EL (cell line): Measurements from ENCODE around the gene C10orf90.

Experiments
- DNase-seq: peaks from one replicate; pipeline ENCODE4 v3.0.0-alpha.2; 2016

C10orf90 gene

GRCh38 chr10:126500866-126501265, 169.6 kb downstream of the C10orf90 start:
- DNase-seq: peak; percentile 58

DNA sequence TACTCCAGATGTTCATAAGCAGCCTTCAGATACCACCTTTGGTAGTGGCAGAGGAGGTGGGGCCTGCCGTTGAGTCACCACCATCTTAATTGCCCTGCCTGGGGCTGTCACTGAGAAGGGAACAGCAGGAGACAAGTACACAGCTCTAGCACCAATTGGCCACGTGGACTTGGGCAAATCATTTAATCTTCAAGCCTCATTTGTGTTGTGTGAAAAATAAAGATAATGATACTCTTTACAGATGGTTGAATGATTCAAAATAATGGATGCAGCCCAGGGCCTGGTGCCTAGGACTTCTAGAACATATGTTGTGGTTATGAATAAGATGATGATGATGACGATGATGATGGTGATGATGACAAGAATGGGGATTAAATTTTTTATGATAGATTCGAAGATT, 170.3 kb downstream of the C10orf90 start:
- DNase-seq: peak; percentile 13

DNA sequence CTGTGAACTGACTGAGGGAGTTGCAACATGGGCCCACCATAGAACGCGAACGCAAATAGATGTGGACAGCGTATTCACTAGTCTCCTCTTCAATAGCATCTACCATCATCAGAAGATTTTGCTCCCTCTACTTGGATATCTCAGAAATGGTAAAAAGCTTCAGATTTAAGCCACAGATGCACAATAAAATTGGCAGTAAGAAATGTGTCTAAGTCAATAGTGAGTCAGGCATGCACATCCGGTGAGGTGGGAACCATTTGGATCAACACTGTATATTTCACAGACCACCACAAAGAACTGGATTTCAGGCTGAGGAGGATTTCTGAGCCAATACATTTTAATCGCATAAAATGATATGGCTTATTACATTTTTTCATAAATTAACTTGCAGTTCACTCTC, 170.7 kb downstream of the C10orf90 start:
- DNase-seq: no peak

DNA sequence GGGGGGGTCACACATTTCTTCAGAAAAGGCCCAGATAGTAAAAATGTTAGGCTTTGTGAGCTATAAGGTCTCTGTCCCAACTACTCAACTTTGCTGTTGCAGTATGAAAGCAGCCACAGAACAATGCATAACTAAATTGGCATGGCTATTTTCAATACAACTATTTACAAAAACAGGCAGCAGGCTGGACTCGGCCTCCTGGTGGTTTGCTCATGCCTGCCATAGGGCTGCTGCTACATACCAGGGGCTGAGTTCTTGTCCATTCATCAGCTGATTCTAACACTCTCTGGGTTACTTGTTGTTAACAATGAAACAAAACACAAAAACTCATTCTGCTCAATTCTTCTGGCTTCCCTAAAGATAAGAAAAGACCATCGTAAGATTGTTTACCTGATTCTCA, 172.8 kb downstream of the C10orf90 start:
- no peak for DNase-seq

- DNase-seq: no peak
These were observed 173.5 kb downstream of the C10orf90 start for GRCh38 chr10:126496771-126497545.

DNA sequence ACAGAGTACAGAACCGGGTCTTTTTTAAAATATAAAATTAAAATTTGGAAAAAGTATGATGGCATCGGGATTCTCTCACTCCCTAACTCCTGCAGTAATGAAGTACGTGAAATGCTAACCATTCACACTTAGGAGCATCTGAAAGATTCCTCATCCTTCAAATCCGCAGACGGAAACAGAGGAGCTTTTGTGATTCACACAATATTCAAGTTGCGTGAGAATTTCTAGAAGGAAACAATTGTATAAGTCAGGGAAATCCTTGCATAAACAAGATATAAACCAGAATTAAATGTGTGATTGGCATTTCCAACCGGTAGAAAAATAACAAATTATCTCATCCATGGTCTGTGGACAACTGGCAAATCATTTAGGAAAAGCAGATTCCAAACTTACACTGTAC, 179.0 kb downstream of the C10orf90 start:
- DNase-seq: no peak

GRCh38 chr10:126481181-126481580, 189.3 kb downstream of the C10orf90 start:
- no peak for DNase-seq

DNA sequence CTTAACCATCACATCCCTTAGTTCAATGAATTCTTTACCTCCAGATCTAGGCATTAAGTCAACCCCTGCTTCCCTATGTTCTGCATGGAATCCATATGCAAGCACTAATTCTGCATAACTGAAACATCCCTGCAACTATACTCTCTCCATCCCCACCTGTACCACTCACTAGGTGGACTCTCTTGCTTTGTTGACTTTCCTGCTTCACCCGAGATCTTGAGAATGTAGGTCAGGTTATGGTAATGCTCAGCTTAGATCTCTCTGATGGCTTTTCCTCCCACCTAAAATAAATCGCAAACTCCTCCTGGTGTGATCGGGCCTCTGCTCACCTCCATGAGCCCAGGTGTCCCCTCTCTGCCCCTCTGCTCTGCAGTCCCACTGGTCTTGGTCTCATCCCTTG, 189.8 kb downstream of the C10orf90 start:
- DNase-seq: no peak

GRCh38 chr10:126479280-126479895, 191.1 kb downstream of the C10orf90 start:
- no peak for DNase-seq

GRCh38 chr10:126478546-126478945, 191.9 kb downstream of the C10orf90 start:
- no peak for DNase-seq

DNA sequence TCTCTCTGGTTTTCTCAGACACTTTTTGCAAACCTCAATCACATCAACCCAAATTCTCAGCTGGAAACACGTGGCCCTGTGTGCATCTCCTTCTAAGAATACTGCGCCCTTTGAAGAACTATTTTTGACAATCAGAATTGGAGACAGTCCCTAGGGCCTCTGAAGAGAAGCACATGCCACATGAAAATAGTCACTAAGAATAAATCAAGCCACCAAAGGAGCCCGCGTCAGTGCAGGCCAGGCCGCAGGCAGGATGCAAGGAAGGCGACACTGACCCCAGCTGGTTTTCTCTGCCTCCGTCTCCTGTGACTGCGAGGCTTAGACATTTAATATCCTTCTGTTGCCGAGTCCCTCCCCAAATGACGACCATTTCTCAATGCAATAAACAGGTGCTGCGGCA, 194.2 kb downstream of the C10orf90 start:
- DNase-seq: no peak

DNA sequence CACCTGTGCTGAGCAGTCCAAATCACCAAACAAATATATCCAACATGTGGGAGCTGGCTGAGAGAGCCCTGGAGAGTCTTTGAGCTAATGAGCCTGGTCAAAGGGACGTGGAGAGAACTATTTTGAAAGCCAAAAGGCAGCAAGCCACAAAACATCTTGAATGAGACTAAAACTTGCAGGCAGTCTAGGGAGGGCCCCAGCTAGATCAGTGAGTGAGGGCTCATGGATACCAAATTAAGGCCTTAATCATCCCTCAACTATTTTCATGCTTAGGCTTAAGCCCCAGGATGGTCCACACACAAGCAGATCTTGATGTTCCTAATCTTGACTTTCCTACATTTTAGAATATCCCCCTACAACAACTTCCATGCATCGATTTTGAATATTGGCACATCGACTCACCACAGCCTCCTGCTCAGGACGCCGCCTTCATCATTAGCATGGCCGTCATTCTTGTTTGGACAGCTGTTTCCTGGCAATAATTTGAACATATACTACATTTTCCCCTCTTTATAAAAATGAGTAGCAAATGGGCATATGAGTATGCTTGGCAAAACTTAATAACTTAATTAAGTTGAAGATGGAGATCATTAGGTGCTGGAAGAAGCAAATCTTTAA, 195.3 kb downstream of the C10orf90 start:
- DNase-seq: no peak

DNA sequence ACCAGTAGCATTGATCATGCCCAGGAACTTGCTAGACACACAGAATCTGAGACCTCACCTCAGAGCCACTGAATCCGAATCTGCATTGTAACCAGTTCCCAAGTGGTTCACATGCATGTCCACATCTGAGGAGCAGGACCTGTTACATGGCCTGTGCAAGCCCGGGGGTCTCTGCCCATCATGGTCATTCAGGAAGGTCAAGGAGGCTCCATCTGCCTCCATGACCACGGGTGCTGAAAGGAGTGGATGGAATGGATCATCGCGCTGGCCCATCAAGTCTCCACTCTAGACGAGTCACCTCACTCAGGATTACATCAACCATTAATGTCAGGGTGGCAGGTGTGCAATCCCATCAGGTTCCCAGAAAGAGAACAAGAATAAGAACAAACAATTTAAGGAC, 196.5 kb downstream of the C10orf90 start:
- no peak for DNase-seq

DNA sequence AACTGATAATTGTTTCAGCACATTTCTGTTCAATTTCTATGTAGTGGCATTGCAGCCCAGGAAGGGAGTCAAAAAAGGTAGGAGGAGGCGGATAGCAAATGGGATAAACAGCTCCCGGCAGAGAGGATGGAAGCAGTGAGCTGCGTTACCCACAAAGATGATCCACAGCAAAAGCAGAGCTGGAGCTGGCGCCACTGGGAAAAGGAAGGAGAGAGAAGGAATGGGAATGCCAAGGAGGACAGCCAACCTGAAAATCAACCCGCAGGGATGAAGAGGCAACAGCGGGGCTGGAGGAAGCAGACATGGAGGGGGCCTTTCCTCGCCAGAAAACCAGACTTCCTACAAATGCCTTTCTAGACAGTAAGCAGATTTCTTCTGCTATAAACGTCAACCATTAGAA, 199.5 kb downstream of the C10orf90 start:
- DNase-seq: no peak

DNA sequence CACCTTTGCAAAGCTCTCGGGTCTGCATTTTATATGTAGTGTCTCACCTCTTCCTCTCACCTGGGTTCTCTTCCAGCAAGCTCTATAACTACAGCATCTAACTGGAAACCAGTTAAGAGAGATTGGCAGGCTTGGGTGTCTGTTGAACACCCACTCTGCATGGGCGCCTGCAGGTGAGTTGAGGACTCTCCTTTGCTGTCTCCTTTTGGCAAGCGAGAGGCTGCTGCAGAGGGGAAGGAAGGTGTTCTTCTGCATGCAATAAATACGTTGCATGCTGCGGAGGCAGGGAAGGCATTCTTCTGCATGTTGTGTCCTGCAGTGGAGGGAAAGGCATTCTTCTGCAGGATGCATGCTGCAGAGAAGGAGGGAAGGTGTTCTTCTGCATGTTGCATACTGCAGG, 200.8 kb downstream of the C10orf90 start:
- no peak for DNase-seq

DNA sequence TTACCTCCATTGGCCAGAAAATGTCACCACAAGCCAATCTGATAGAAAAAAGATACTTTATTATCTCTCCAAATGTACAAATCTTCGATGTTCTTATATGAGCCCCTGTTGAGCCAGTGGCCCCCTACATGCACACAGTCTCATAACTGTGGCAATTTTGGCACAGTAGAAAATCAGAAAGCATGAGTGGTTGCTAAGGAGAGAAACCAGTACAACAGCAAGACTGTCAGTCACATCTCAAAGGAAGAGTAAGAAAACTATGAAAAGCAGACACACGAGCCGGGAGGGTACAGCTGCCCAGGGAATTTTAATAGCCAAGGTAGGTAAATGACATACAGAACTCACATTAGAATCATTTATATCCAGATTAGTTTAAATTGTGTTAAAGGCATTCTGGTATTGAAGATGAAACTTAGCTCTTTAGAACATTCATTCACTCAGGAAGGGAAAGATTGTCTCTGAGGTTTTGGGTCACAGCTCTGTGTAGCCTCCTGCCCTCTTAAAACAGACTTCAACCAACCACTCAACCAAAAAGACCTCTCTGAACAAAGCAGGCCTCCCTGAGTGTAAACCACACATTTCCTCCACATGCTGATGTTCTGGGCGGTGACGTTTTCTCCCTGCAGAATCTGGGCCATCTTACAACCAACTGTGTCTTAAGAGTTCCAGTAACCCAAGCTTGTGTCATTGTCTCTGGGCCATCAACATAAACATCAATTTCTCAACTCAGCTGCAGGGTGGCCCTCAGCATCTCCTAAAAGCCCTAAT, 201.4 kb downstream of the C10orf90 start:
- peak; percentile 11 for DNase-seq

DNA sequence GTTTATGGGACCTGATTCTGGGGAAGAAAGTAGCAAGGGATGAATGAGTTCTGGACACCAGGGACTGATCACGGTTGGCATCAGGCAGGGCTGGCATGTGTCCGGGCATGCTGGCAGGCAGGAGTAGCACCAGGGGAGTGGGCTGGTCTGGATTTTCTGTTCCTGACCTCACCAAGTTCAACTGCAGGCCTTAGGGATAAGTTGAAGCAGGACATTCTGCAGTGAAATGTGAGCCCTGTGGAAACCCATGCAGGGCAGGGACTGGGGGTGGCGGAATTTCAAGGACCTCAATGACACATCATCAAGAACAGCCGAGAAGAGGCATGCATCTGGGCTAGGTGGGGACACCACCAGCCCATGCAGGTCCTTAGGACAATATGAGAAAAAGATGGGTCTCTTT, 202.0 kb downstream of the C10orf90 start:
- no peak for DNase-seq

DNA sequence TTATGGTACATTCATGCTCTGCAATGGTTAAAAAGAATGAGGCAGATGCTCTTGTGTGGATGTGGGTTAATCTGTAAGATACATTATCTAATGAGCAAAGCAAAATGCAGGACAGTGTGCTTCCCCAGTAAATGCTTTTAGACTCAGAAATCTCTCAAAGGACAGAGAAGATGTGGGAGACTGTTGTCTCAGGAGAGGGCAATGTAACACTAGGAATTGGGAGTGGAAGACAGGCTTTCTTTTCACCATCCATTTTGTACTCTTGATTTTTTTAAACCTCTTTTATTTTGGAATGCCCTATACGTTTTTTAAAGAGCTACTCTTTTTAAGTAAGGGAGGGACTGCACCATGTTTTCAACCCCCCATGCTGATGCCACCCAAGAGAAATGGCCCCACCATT, 204.7 kb downstream of the C10orf90 start:
- no peak for DNase-seq

GRCh38 chr10:126463286-126463685, 207.2 kb downstream of the C10orf90 start:
- no peak for DNase-seq

DNA sequence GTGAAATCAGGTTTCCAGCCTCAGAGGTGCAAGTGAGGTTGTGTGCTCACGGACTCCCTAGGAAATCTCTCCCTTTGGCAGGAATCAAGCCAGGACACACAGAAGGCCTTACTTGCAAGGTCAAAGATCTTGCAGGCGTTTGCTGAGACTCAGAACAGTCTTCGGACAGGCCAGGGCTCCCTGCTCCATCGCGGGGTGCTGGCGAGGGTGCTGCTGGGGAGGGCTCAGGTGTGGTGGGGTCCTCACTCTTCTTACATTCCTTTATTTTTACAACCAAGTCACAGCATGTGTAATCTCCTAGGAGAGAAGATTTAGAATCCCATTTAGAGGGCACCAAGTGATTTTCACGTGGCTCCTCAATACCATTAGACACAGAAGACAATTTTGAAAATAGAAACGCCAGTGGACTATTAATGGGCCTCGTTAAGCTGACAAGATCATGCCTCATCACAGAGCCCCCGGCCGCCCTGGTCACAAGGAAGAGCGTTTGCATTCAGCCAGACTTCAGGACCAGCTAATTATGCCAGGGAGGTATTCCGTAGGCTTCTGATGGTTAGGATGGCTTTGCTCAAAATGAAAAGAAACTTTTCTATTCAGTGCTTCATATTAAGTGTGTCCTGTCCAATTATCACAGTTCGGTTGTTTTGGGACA, 209.1 kb downstream of the C10orf90 start:
- DNase-seq: no peak

GRCh38 chr10:126459878-126460481, 210.5 kb downstream of the C10orf90 start:
- peak; percentile 94 for DNase-seq

DNA sequence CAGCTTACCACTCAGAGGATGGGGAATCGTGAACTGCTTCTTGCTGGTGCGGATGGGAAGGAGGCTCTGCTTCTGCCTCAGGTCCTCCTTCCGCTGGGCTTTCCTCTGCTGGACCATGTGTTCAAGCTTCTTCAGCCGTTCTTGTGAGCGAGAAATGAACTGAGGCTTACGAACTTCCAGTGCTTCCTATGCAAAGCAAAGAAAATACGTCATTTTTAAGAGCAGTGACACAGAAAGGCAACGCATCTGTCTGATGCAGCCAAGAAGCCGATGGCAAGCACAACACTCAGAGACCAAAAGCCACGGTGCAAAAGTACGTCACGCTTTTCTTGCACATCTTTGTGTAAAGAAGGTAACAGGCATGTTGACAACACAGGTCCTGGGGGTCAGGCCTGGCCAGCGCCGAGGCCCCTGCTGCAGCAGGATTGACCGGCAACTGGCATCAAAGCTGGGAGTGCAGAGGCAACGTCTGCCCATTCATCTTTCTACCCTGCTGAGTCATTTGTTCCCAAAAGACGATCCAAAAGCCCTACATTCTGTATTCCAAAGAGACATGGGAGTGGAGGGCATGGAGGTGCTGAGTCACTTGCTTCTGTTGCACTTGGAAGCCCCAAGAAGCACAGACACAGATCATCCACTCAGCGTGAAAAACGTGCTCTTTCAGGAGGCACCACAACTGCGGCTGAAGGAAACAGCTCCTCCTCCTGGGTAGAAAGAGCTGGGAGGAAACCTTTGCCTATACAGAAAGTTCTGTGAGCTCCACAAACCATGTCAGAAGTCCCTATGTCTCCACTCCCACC, 211.3 kb downstream of the C10orf90 start:
- peak; percentile 54 for DNase-seq
